ENCODE results near the gene ANKRD55.

ANKRD55 gene

GRCh38 chr5:56175021-56175420 is 58.1 kb downstream of the ANKRD55 start:
- no peak overlapping the region for H3K9ac ChIP-seq (ENCODE audit: low read length)
- no peaks in the 10 kb centered on the region for H3K79me2 ChIP-seq (ENCODE audit: low read length)
- H2AFZ ChIP-seq (ENCODE audit: low read length) = peak overlapping the region; percentile 61
- no peaks in the 10 kb centered on the region for H4K20me1 ChIP-seq (ENCODE audit: insufficient read depth, low read length)
- no peak overlapping the region for H3K27ac ChIP-seq (ENCODE audit: low read length)
- no peaks in the 10 kb centered on the region for H3K9me2 ChIP-seq (replicated peaks; ENCODE audit: insufficient read depth, low read length)
- TF ChIP-seq EZH2phosphoT487 (IDR thresholded peaks at IDR 0.05; ENCODE audit: low read length) (no peak), EZH2 (optimal IDR thresholded peaks at IDR 0.05; ENCODE audit: low read depth, low read length) (no peak)
- TF ChIP-seq, protein P1, sequence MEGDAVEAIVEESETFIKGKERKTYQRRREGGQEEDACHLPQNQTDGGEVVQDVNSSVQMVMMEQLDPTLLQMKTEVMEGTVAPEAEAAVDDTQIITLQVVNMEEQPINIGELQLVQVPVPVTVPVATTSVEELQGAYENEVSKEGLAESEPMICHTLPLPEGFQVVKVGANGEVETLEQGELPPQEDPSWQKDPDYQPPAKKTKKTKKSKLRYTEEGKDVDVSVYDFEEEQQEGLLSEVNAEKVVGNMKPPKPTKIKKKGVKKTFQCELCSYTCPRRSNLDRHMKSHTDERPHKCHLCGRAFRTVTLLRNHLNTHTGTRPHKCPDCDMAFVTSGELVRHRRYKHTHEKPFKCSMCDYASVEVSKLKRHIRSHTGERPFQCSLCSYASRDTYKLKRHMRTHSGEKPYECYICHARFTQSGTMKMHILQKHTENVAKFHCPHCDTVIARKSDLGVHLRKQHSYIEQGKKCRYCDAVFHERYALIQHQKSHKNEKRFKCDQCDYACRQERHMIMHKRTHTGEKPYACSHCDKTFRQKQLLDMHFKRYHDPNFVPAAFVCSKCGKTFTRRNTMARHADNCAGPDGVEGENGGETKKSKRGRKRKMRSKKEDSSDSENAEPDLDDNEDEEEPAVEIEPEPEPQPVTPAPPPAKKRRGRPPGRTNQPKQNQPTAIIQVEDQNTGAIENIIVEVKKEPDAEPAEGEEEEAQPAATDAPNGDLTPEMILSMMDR (IDR thresholded peaks at IDR 0.05; ENCODE audit: low read length) = no peak
- H3K4me2 ChIP-seq (ENCODE audit: low read depth, low read length) = peak overlapping the region; percentile 33; the same call in 1 of the 2 replicates
- no peaks in the 10 kb centered on the region for H3K36me3 ChIP-seq (replicated peaks; ENCODE audit: insufficient read depth, low read length)
- H3F3A ChIP-seq (ENCODE audit: insufficient read depth, low read length) = 0 out of 2 replicates have a peak, but pooled peaks cover 4% of the 10 kb centered on the region
- no peaks in the 10 kb centered on the region for H3K27me3 ChIP-seq (replicated peaks; ENCODE audit: insufficient read depth, low read length)
- DNase-seq = no peak
- no peak overlapping the region for H3K4me3 ChIP-seq (ENCODE audit: low read length)
- H3K4me1 ChIP-seq (ENCODE audit: low read length) = peaks cover 15% of the 10 kb centered on the region
- H3K9me3 ChIP-seq (replicated peaks; ENCODE audit: insufficient read depth, low read length) = no peaks in the 10 kb centered on the region

DNA sequence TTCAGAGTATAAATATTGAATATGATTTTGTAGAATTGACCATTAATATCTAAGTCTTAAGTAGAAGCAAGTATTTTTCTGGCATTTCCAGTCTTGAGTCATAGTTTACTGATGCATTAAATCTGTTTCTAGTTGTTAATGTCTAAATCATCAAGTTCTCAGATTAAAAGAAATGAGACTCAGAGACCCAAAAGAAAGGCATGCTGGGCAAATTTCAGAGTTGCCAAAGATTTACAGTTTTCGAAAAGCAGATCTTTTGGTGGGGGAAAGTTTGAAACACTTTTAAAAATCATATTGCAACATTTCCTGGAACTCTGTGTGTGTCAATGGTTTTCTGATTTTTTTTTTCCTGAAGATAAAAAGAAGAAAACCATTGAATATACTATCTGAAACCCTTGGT is 60.9 kb downstream of the ANKRD55 start:
- DNase-seq = no peak
- Histone ChIP-seq H3K9me2 (replicated peaks; ENCODE audit: insufficient read depth, low read length) (no peaks in the 10 kb centered on the region), H2AFZ (ENCODE audit: low read length) (no peak overlapping the region), H3K4me3 (ENCODE audit: low read length) (no peak overlapping the region), H3K27ac (ENCODE audit: low read length) (no peak overlapping the region), H3K79me2 (ENCODE audit: low read length) (no peaks in the 10 kb centered on the region), H3K9ac (ENCODE audit: low read length) (no peak overlapping the region), H4K20me1 (ENCODE audit: insufficient read depth, low read length) (no peaks in the 10 kb centered on the region), H3F3A (ENCODE audit: insufficient read depth, low read length) (peaks cover 12% of the 10 kb centered on the region), H3K27me3 (replicated peaks; ENCODE audit: insufficient read depth, low read length) (no peaks in the 10 kb centered on the region), H3K9me3 (replicated peaks; ENCODE audit: insufficient read depth, low read length) (no peaks in the 10 kb centered on the region), H3K4me1 (ENCODE audit: low read length) (peaks cover 30% of the 10 kb centered on the region), H3K4me2 (ENCODE audit: low read depth, low read length) (no peak overlapping the region), H3K36me3 (replicated peaks; ENCODE audit: insufficient read depth, low read length) (no peaks in the 10 kb centered on the region)
- TF ChIP-seq, protein P1 (IDR thresholded peaks at IDR 0.05; ENCODE audit: low read length) = no peak
- no peak for TF ChIP-seq EZH2 (optimal IDR thresholded peaks at IDR 0.05; ENCODE audit: low read depth, low read length)
- TF ChIP-seq EZH2phosphoT487 (IDR thresholded peaks at IDR 0.05; ENCODE audit: low read length) = no peak

DNA sequence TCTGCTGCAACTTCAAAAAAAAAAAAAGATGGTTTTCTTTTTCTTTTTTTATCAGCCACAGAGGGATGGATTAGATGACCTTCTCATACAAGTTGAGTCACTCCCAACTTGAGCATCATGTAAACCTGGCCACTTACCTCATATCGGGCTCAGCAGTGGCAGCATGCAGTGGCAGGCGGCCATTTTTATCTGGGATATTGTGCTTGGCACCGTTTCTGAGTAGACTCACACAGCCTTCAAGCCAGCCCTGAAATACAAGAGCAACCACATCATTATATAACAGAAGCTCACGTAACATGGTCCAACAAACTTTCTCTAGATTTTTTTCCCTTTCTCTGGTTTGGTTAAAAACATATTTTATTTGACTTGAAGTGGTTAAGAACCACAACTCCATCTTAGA is 62.6 kb downstream of the ANKRD55 start:
- no peak for DNase-seq
- Histone ChIP-seq H3K9ac (ENCODE audit: low read length) (no peak overlapping the region), H2AFZ (ENCODE audit: low read length) (no peak overlapping the region), H3K4me3 (ENCODE audit: low read length) (no peak overlapping the region), H3K4me1 (ENCODE audit: low read length) (peaks cover 28% of the 10 kb centered on the region), H3K27me3 (replicated peaks; ENCODE audit: insufficient read depth, low read length) (no peaks in the 10 kb centered on the region), H3K79me2 (ENCODE audit: low read length) (no peaks in the 10 kb centered on the region), H3K36me3 (replicated peaks; ENCODE audit: insufficient read depth, low read length) (no peaks in the 10 kb centered on the region), H4K20me1 (ENCODE audit: insufficient read depth, low read length) (no peaks in the 10 kb centered on the region), H3K9me2 (replicated peaks; ENCODE audit: insufficient read depth, low read length) (no peaks in the 10 kb centered on the region), H3K4me2 (ENCODE audit: low read depth, low read length) (no peak overlapping the region), H3F3A (ENCODE audit: insufficient read depth, low read length) (peaks cover 12% of the 10 kb centered on the region), H3K27ac (ENCODE audit: low read length) (no peak overlapping the region), H3K9me3 (replicated peaks; ENCODE audit: insufficient read depth, low read length) (no peaks in the 10 kb centered on the region)
- TF ChIP-seq, protein P1 (IDR thresholded peaks at IDR 0.05; ENCODE audit: low read length) = no peak
- no peak for TF ChIP-seq EZH2phosphoT487 (IDR thresholded peaks at IDR 0.05; ENCODE audit: low read length)
- no peak for TF ChIP-seq EZH2 (optimal IDR thresholded peaks at IDR 0.05; ENCODE audit: low read depth, low read length)
